Measurements from ENCODE around the gene AGPS.

AGPS gene

GRCh38 chr2:177553176-177553884 is 160.8 kb downstream of the AGPS start:
- peak; percentile 42 for DNase-seq

DNA sequence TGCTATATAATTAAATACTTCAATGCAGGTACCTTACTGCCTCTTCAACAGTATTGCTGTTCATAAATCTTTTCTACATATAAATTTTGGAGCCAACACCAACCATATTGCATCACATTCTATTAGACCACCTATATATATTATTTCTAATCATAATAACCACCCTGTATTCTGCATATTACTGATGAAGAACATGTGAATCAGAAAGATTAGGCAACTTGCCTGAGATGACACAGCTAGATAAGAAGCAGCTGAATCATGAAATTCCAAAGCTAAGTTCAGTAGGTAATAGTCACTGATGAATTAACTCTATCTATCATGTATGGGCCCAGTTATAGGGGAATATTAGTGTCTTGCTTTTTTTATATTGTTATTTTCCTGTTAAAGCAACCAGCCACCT is 161.8 kb downstream of the AGPS start:
- no peak for DNase-seq

DNA sequence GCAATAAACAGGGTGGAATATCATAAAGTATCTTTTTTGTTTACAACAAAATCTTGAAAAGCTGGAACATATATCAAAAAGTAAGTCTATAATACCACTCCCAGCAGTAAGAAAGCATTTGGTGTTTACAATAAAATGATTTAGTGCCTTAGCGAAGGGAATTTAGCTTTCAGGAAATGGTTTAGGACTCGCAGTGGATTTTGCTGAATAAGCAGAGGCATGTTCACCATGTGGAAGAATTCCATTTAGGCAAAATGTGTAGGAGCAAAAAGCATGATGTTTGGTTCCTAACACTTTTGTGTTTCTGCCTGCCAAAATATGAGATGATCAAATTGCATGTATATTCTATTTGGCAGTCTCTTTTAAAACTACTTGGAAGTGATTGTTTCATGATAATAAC is 163.6 kb downstream of the AGPS start:
- DNase-seq: no peak

DNA sequence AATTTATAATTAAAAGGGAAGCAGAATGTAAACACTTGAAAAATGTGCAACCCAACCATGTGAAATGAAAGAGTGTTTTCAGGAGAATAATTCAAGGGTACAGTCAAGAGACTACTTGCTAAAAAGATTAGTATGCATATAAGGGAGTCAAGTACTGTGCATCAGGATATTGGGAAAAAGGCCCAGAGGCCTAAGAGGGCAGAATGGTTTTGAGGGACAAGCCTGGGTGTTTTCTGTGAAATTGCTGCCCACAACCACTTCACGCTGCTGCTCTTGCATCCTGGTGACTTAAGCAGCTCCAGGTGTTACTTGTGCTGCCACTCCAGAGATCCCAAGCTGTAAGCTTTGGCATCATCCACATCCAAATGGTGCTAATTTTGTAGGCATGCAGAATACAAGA is 165.2 kb downstream of the AGPS start:
- no peak for DNase-seq

DNA sequence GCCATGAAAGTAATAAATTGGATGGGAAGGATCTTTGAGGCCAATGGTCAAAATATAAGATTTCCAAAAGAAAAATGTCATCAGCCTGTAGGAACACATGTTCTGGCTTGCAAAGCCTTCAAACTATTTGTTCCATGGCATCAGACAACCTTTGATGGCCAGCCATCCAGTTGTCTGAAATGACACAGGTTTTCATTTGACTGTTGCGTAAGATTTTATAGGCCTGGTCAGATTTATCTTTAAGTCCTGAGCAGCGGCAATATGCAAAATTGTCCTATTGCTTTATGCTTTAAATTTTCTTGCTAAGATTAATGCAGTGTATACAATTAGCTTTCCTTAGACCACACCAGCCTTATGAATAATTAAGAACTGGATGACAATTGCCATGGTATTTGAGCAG is 167.1 kb downstream of the AGPS start:
- no peak for DNase-seq

DNA sequence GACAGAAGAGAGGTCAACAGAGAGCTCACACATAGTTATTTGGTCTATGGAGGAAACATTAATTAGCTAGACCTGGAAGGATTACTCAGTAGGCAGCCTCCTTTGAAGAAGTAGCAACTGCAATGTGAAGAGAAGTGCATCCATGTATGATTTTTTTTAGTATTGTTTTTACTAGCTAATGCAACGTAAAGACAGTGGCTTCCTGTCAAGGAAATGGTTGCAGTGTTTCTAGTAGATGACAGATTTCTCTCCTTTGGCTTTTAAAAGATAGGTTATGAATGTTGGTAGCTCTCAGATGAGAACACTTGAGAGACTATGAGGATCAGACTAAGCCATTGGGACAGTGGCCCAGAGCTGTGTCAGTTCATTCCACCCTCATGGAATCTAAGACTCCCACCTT is 175.8 kb downstream of the AGPS start:
- no peak for DNase-seq

DNA sequence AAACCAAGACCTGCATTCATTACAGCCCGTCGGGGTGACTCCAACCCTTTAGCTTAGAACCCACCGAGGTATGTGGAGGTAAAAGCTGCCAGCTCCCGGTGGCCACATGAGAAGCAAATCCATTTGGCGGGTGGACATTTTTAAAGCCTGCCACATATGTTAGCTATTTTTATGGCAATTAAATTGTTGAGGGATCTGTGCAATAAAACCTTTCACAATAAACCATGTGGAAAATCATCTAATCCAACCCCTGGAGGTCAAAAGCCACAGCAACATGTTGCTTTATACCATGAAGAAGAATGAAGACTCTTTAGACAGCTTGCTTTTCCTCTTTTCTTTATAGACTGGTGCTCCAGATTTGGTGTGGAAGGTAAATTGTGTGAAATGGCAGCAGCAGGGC is 176.3 kb downstream of the AGPS start:
- DNase-seq: no peak

- no peak for DNase-seq
Observed at GRCh38 chr2:177572236-177572671, 179.7 kb downstream of the AGPS start.

DNA sequence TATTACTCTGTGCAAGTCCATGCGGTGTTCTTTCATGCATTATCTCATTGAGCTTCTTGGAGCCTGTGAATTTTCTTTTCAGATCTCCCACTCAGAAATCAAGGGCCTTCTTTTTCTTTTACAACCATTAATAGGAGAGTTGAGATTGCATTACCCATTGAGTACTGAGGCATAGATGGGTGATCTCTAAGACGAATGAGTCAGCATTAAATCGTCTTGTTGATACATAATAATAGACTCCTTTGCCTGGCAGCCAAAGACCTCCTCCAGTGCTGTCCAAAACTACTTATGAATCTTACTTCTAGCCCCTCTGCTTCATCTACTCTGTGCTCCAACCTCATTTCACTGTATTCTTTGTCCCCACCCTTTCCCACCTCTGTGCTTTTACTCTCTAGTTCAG is 180.5 kb downstream of the AGPS start:
- no peak for DNase-seq

GRCh38 chr2:177574356-177574755 is 181.8 kb downstream of the AGPS start:
- no peak for DNase-seq

DNA sequence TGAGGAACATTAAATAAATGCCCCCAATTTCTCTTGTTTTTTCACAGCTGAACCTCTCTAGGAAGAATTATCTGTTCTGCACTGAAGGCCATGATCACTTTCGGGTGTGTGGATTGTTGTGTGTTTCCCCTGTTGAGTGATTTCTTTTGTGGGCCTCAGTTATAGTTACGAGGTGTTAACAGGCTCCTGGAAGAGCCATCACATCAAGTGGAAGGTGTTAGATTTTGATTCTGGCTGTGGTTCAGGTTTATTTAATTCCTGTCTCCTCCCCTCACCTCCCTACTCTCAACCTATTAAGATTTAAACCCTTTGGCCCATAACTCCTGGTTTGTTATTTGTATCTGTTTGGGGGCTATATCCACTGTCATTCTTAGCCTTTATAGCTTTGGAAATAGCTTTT is 182.8 kb downstream of the AGPS start:
- DNase-seq: no peak

DNA sequence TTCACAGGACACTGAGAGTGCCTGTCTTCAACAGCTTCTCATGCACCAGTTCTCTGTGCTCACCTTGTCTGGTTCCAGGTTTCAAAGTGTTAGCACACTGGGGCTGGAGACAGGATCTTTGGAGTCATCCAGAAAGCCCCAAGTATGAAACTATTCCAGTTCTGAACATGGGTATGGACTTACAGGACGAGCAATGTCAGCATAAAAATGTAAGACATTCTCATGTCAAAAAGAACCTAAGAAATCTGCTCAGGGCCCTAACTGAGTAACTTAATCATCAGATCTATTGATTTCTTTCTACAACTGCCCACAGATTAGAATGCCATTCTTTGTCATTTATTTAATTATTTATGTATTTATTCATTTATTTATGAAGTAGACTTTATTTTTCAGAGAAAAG is 184.5 kb downstream of the AGPS start:
- no peak for DNase-seq

DNA sequence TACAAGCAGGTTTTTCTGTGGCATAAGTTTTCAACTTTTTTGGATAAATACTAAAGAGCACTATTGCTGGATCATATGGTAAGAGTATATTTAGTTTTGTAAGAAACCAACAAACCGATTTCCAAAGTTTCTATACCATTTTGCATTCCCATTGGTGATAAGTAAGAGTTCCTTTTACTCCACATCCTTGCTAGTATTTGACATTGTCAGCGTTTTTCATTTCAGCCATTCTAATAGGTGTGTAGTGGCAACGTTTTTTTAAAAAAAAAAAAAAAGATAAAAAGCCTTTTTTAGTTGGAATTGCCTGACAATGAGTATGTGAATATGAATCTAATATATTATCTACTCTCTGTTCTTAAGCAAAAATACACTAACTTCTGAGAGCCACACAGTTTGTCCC is 185.9 kb downstream of the AGPS start:
- no peak for DNase-seq

- DNase-seq: no peak
Observed at GRCh38 chr2:177579486-177580036, 187.0 kb downstream of the AGPS start.

DNA sequence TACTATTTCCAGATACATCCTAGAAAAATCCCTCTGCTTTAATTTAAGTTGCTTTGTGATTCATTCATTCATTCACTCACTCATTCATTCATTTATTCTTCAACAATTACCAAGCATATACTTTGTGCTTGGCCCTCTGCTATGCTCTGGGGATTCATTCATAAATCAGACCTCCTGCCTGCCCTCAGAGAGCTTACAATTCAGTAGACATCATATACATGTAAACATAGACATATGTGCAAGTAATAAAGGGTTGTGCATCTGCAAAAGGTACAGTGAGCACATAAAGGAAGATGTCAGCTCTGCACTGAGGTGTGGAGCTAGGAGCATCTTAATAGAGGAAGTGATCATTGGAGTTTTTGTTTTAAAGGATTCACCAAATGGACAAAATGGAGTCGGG is 189.4 kb downstream of the AGPS start:
- DNase-seq: no peak

GRCh38 chr2:177584030-177584692 is 191.6 kb downstream of the AGPS start:
- no peak for DNase-seq

GRCh38 chr2:177585234-177585863 is 192.8 kb downstream of the AGPS start:
- no peak for DNase-seq

GRCh38 chr2:177586154-177586553 is 193.6 kb downstream of the AGPS start:
- no peak for DNase-seq

DNA sequence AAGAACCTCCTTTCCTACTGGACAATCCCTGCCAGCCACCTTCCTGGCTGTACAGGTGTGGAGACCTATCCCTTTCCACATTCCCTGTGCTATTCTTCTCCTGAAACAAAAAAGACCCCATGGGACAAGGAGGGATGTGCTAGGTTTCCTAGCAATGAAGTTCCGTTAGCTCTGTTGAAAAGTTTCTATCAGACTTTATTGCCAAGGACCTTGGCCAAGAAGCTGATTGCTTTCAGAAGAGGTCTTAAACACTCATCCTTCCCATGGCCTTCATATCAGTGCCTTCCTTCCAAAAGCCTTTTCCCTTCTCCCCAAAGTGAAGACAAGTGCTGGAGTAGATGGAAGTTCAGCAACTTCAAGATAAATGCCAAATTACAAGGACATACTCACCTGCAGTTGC is 194.8 kb downstream of the AGPS start:
- DNase-seq: no peak

GRCh38 chr2:177588671-177589070 is 196.1 kb downstream of the AGPS start:
- DNase-seq: no peak

GRCh38 chr2:177589186-177589585 is 196.6 kb downstream of the AGPS start:
- DNase-seq: no peak

DNA sequence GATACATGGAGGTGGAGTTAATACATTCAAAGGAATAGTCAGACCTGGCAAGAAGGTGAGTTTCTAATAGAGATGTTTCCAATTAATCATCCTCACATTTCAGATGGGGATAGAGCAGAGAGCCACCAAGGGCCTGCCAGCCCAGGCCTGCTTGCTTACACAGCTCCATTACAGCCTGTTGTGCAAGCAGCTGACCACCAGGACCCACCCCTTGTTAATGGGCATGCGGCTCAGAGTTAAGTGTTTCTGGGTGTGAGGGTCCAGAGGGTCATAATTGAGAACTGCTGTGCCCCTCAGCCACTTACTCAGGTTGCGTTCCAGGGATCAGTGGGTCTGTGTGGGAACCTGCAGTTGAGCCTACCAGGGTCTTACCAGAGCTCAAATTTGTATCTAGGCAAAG is 199.8 kb downstream of the AGPS start:
- no peak for DNase-seq

DNA sequence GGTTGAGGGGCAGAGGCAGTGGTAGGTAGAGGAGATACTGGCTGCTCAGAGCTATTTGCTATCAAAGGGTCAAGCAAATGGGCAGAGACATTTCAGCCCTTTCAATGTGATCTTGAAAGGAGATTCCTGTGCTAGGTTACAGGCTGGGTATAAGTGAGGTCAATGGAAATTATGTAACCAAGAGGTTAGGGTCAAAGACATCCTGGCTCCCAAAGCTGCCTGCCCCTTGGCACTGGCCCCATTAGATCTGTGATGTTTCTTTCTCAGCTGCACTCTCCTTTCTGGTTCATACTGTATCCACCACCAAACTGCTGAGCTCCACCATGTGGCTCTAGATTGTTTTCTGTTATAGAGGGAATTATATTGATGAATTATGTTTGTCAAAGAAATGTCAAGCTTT is 200.4 kb downstream of the AGPS start:
- no peak for DNase-seq

GRCh38 chr2:177593402-177593801 is 200.8 kb downstream of the AGPS start:
- DNase-seq: no peak

All from NCI-H146 (cell line).